HG02973 (cell line): ENCODE data around the gene ELMO1.

Experiments
- ATAC-seq: cut with Tn5 transposase; IDR thresholded peaks from one replicate; pipeline ENCODE4 v1.9.1; 2021; ENCODE audit warnings: moderate library complexity; ENCODE audit not compliant: unreplicated experiment

ELMO1 gene

DNA sequence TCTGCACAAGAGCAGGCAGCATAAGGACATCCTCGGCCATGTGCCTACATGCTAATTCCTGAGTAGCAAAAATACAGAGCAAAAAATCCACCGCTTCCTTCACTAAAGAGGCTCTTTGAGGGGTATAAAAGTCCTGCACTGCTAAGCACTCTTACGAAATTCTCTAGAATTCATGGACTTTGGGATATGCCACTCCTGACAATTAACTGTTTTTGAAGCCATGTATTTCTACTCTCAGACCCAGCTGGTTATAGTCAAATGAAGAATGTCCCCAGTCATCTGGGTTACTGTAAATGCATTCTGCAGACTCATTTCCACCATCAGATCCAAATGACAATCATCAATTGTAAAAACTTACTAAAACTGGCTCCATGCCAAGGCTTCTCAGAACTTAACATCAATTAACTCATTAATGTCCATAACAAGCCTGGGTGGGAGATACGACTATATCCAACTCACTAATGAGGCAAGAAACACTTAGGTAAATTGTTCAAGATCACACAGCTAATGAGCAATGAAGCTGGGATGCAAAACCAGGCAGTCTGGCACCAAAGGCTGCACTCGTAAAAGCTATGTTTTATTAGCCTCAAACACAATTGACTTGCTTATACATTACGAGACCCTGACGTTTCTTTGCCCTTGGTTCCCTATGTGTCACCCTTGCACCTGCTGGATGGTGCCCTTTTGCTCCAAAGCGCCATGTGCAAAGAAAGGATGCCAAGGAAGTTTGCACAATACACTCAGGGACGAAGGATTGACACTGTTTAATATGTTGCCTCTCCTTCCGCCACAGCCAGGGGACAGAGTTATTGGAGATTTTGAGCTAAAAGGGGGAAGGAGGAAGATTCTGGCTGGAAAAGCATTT is 250.4 kb downstream of the ELMO1 start:
- ATAC-seq: no peak

DNA sequence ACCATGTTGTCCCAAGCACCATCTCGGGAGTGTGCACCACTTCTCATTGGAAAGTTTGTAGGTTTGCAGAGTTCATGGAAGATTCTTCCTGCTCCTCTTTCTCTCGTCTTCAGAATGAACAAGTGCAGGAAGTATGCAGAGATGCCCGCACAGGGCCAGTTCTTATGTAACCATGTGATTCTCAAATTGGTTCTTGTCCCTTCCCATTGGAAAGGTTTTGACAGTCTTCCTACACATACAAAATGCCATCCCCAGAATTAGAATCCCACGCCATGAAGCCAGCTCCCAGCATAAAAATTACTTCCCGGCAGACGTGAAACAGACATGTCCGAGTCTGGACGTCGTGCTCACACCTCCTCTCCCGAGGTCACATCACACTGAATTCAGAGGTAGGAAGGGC is 251.6 kb downstream of the ELMO1 start:
- ATAC-seq: no peak

DNA sequence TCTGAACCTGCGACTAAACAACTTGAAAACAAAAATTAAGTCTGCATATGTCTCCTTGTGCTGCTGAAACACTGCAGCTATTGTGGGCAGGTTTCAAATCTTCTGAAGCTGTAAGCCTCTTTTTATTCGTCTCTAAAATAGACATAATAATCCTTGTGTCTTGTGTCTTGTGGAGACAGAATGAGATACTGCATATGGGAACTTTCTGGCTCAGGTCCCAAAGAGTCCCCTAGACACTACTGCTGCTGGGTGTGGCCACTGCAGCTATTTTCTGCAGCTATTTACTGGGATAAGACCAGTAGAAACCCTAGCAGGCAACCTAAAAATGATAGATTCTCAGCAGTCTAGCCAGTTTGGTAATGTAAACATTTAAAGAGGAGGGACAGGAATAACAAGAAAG is 252.0 kb downstream of the ELMO1 start:
- no peak for ATAC-seq

DNA sequence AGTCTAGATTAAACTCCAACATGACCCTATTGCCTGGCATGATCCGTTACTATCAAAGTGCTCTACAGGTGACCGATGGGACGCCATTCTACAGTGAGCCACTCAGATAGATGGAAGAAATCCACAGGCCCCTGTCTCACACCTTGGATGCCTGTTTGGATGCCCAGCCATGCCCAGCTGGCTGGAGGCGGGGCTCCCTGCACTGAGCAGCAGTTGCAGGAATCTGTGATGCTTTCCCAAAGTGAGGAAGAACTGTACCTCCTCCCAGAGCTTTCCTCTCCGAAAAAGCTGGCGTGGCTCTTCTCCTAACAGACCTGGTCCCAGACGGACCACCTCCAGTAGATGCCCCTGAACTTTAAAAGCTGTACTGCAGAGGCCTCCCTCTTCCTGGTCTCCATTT is 253.3 kb downstream of the ELMO1 start:
- no peak for ATAC-seq

DNA sequence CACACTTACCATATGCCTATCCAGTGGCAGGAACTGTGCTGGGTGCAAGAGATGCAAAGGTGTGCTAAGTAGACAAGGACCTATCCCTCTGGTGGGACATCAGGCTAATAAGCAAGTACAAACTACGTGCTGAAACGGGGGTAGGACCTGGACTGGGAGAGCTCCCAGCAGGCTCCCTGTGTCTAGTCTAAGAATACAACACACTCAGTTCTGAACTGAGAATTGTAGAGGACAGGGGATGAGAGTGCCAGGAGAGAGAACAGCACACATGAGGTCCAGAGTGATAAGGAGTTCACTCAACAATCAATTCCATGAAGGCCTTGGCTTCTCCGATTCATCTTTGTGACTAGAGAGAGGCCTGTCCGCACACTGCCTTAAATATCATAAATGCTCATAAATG is 253.7 kb downstream of the ELMO1 start:
- no peak for ATAC-seq

DNA sequence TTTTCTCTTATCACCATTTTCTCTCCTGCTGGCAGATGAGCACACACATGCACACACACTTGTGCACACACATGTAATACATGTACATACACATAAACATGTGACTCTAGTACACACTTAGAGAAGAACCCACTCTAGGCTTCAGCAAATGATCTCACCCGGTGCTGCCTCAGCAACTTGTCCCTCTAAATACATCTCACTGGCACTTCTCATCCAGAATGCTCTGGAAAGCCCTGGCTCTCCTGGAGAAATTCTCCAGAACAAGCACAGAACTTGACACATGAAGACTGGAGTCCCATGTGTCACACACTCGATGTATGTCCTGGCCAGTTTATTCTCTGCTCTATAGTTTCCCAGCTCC is 254.9 kb downstream of the ELMO1 start:
- ATAC-seq: no peak

DNA sequence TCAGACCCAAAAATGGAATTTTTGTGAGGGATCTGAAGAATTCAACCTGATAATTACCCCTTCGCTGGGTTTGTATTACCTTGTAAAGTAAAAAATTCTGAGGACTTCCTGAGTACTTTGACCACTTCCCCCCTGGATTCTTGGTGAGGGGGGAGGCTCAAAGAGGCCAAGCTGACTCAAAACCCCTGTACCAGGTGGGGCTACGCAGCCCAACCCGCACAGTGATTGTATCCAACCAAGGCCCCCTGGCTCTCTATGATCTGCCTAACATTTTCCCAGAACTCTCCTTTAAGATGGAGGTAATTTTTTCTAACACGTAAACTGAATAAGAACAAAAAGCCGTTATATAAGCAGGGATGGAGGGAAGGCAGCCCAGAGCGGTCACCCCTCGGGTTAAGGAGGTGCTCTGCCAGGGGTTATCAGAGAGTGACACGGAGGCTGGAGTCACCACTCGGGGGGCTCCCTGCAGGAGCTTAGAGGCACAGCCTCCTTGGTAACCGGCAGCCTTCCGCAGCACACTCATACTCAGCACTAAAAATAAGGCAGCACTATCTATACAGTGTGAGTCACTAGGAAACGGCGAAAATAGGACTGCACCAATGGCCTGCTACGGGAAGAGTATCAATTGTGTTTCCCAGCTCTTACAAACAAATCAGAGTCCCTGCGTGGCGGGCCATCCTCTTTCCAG is 255.4 kb downstream of the ELMO1 start:
- no peak for ATAC-seq

DNA sequence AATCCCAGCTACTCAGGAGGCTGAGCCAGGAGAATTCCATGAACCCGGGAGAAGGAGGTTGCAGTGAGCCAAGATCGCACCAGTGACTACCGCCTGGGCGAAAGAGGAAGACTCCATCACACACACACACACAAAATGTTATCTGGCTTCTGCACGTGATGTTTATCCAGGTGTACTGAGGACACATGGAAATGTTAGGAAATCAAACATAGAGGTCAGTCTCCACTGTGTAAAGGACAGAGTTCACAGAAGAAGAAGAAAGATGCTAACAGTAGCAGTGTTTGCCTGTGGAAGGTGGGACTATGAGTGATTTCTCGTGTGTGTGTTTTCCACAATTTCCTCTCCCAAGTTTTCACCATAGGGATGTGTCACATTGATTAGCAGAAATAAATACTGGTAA is 256.9 kb downstream of the ELMO1 start:
- ATAC-seq: no peak

DNA sequence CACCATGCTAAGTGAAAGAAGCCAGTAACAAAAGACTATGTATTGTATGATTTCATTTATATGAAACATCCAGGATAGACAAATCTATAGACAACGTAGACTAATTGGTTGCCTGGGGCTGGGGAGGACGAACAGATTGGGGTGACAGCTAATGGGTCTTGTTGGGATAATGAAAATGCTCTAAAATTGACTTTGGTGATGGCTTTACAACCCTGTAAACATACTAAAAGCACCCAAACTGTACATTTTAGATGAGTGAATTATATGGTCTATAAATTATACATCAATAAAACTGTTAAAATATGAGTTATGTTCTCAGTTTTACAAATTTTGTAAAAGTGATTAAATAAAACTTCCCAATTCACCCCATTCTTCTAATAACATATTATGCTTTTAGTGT is 261.5 kb downstream of the ELMO1 start:
- ATAC-seq: no peak

DNA sequence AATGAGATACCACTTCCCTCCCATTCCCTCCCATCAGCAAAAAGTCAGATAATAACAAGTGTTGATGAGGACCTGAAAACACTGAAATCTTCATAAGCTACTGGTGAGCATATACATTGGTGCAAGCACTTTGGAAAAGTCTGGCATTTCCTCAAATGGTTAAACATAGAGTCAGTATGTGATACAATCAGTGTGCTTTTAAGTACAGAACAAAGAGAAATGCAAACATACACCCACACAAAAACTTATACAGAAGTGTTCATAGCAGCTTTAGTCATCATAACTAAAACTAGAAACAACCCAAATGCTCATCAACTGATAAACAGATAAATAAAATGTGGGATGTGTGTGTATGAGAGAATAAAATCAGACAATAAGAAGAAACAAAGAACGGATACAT is 261.9 kb downstream of the ELMO1 start:
- ATAC-seq: no peak

DNA sequence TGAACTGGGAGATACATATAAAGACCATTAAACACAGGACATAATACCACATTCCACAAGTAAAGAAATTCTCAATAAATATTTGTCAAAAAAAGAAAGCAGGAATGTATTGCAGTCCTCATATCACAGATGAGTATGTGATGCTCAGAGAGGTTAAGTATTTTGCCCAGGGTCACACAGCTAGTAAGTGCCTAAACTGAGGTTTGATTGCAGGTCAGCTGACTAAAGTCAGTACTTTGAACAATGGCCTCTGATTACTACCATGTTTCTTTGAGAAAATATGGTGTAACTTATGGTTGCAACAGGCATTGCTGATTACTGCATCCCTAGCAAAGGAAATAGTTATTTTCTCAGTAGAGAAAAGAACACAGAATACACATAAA is 267.1 kb downstream of the ELMO1 start:
- ATAC-seq: no peak

DNA sequence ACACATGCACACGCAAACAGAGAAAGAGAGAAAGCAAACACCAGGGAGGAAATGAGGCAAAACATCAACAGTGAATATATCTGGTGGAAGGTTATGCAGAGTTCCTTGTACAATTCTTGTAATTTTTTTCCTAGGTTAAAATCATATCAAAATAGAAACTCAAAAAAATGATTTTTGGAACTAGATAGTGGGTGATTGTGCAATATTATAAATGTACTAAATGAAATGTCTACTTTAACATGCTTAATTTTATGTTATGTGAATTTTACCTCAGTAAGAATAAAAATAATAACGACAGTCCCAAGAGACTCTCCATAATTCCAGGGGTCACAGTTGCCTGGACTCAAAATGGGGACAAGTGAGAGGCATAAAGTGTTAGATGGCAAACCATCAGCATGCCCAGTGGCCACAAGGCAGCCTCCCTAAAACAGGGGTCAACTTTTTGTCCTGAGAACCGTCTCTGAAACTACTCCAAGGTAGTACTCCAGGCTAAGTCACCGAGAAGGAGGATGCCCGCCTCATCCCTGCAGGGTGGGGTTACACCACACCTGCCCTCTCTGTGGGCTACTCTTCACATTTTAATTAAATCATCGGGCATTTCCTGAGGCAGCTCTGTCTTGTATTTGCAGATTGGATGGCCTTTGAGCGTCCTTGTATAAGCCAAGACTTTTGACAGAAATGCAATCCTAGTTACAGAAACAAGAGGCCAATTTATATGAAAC is 267.7 kb downstream of the ELMO1 start:
- ATAC-seq: no peak

DNA sequence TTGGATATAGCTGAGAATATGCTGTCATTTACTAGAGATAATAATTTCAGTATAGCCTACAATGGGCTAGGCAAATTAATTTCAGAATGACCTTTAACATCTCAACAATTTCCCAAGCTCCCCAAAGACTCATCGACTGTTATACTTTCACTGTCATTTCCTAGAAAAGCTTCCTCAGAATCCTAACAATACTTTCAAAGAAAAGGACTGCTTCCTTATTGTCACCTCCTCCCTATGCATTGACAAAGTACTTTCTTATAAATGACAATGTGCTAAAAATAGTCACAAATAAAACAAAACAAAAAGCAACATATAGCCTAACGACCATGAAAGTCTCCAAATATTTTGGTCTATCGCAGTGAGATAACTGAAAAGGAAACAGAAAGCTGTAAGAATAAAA is 272.6 kb downstream of the ELMO1 start:
- ATAC-seq: no peak

DNA sequence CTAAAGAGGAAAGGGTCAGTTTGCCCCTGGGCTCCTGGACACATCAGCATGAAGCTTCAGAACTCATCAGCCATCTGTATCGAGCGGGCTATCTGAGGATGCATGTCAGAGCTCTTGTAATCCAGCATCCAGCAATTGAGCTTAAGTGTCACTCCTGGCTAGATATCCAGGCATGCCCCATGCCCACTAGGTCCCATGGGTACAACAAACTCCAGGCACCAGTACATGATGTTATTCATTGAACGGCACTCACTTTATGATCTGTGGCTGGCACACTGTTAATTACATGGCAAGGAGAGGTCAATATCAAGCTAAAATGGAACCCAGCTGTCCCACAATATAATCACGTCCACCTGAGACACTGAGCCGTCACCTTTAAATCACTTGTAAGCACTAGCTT is 274.2 kb downstream of the ELMO1 start:
- ATAC-seq: no peak

DNA sequence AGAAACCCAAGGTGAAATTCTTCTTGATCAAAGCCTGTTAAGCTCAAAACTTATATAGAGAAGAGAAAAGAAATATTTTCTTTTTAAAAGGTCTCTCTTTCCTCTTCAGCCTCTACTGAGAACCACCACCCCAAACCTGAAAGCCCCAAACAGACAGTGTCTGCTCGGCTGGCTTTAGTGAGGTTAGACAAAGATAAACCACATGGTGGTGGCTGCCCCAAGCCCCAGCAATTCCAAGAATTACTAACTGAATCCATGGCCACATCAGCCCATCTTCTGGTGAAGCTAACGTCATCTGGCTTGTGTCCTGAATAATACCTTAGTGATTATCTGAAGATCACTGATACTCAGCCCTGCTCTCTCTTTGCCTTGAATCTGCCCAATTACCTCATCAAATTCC is 275.0 kb downstream of the ELMO1 start:
- ATAC-seq: no peak

DNA sequence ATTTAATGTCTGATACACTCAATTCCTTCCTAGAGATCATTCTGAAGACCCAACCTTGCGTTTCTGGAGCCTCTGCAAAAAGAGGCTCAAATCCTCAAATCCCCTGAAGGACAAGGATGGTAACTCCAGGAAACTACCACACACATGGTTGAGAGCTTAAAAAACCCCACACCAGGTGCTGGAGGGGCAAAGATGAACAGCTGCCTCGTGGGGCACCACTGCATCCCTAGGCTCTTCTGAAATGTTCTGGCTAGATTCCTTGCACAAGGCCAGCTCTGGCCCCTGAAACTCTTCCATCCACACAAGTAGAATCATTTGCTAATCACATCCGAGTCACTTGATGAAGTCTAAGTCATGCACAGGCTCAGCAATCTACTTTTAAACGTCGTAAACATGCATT is 286.6 kb downstream of the ELMO1 start:
- no peak for ATAC-seq

DNA sequence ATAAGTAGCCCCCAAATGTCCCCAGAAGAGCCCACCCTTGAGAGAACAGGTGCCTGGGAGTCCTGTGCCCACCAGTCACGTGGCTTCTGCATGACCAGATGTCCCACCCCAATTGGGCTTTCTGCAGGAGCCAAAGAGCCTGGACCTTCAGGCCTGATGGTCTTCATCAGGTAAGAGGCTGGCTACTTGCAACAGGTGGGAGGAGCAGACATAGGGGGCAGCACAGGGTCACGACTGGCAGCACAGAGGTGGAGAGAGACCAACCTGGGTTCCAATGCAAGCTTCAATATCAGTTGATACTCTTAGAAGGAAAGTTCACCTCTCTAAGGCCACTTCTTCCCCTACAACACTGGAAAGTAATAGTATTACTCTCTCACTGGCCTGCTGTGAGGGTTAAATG is 288.0 kb downstream of the ELMO1 start:
- no peak for ATAC-seq

DNA sequence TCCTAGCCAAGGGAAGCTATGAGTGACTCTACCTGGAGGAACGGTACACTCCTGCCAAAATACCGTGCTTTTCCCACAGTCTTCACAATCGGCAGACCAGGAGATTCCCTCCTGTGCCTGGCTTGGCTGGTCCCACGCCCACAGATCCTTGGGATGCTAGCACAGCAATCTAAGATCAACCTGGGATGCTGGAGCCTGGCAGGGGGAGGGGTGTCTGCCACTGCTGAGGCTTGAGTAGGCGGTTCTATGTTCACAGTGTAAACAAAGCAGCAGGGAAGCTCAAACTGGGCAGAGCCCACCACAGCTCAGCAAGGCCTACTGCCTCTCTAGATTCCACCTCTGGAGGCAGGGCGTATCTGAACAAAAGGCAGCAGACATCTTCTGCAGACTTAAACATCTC is 295.3 kb downstream of the ELMO1 start:
- no peak for ATAC-seq

DNA sequence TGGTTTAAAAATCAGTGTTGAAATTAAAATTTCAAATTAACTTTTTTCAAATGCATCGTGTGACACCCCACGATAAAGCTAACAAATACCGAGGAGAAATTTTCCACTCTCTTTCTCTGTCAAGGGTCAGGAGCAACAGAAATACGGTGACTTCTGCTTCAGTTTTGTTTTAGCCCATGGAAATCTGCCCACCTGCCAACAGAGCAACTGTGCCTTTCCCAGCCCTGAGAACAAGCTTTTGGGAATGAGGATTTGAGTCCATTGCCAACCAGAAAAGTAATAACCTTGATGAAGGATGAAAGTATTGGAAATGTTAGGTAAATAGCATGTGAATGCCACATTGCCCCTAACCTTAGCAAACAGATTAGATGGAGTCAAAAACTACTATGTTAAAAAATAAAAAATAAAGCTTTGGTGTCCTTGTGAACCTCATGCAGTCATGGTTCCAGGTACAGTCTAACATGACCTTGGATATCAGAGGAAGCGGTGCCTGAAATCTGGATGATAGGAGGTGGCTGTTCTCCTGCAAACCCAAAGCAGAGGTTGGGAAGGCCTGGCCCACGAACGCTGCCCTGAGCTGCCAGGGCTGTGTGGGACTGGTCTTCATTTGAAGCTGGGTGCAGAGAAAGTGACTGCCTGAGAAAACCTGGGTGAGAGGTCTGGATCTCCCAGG is 296.8 kb downstream of the ELMO1 start:
- ATAC-seq: no peak

DNA sequence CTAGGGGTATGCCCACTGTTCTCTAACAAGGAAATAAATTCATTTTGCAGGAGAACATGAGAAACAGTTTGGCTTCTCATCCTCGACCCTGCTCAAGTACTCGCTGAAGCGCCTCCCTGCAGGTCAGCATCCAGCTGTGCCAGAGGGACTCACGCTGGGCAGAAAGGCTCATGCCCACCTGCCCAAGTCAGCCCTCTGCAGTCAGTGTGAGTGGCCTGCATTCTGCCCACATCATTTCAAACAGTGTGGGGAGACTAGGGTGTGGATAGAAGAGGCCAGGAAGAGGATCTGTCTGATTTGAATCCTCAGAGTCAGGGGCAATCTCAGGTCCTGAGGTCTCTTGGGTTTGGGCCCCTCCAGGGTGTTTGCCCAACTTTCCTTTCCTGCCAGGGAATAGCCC is 297.8 kb downstream of the ELMO1 start:
- ATAC-seq: no peak

DNA sequence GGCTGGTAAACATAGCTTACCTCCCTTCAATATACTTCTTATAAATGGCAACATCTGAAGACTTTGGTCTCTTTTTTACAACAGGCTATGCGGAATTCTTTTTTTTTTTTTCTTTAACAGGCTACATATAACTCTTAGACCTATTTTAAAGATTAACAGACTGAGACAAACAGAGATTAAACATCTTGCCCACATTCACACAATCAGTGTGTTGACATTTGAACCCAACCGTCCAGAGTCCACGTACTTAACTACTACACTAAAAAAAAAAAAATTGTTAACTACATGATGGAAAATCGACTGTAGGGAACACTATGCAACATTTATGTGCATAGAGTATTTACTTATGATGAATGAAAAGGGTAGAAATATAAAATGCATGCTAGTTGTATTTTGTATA is 298.5 kb downstream of the ELMO1 start:
- ATAC-seq: no peak

DNA sequence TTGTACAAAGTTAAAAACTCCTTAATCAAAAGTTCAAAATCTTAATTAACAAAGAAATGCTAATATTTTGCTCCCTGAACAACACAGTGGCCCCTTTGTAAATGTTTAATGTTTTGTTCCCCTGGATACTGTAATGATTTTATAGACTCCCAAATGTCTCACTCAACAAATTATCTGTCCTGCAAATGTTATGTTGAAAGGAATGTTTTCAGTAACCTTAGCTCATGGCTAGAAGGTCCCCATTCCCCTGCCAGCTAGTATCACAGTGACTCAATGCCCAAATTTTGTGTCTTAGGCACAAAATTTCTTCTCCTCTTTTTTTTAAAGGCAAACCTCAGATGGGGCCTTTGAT is 298.9 kb downstream of the ELMO1 start:
- no peak for ATAC-seq
